ENCODE results near the gene LRP10. TPM values are rescaled to one million over a fixed set of nuclear protein-coding genes. Genes with fewer than 3 reads are reported as not detected.

LRP10 gene
- total and polyA plus RNA-seq, 4 donors: 25.7 to 148 (median 94.0) TPM

DNA sequence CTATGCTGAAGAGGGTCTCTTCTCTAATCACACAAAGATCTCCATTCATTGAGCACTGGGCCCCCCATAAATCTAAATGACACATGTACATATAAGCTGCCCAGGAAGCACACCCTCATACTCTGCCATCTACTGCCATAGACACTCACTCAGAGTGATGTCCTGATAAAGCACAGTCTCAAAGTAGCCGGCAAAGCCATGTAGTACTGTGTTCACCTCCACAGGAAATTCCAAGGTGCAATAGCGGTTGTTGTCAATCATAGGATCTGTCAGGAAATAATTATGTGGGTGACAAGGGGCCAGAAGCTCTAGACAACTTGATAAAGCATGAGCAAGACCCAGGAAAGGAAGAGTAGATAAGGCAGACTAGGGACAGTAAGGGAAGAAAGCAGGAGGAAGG, 50.8 kb downstream of the LRP10 start:
- Histone ChIP-seq H3K27me3 (ENCODE audit: control insufficient read depth in 3 of 3, insufficient read depth in 3 of 3, low read length in 2 of 3) (no peaks in the 10 kb centered on the region), H3K9me3 (ENCODE audit: control insufficient read depth in 4 of 4, insufficient read depth in 3 of 4, low read length in 3 of 4) (no peaks in the 10 kb centered on the region), H3K27ac (ENCODE audit: low read depth in 1 of 2, low read length in 1 of 2) (no peak overlapping the region), H3K4me3 (no peak overlapping the region), H3K4me1 (ENCODE audit: control insufficient read depth in 5 of 5, insufficient read depth in 5 of 5, low read length in 5 of 5) (peaks cover 0 to 10% (median 6%) of the 10 kb centered on the region in 5 donors), H3K9ac (ENCODE audit: insufficient read depth in 1 of 2, low read length in 2 of 2) (no peak overlapping the region), H3K36me3 (ENCODE audit: control insufficient read depth in 4 of 4, insufficient read depth in 4 of 4, low read length in 4 of 4) (peaks cover 32 to 52% (median 40%) of the 10 kb centered on the region in 4 donors)
- DNase-seq (no peak), ATAC-seq (ENCODE audit: insufficient read depth, low FRiP score) (no peak)
- WGBS, 2 donors: 80 to 87% methylated on average over 2 of the region's 2 CpGs
- TF ChIP-seq, protein P1, sequence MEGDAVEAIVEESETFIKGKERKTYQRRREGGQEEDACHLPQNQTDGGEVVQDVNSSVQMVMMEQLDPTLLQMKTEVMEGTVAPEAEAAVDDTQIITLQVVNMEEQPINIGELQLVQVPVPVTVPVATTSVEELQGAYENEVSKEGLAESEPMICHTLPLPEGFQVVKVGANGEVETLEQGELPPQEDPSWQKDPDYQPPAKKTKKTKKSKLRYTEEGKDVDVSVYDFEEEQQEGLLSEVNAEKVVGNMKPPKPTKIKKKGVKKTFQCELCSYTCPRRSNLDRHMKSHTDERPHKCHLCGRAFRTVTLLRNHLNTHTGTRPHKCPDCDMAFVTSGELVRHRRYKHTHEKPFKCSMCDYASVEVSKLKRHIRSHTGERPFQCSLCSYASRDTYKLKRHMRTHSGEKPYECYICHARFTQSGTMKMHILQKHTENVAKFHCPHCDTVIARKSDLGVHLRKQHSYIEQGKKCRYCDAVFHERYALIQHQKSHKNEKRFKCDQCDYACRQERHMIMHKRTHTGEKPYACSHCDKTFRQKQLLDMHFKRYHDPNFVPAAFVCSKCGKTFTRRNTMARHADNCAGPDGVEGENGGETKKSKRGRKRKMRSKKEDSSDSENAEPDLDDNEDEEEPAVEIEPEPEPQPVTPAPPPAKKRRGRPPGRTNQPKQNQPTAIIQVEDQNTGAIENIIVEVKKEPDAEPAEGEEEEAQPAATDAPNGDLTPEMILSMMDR (IDR thresholded peaks at IDR 0.05; ENCODE audit: control extremely low read depth, extremely low read depth): no peak

DNA sequence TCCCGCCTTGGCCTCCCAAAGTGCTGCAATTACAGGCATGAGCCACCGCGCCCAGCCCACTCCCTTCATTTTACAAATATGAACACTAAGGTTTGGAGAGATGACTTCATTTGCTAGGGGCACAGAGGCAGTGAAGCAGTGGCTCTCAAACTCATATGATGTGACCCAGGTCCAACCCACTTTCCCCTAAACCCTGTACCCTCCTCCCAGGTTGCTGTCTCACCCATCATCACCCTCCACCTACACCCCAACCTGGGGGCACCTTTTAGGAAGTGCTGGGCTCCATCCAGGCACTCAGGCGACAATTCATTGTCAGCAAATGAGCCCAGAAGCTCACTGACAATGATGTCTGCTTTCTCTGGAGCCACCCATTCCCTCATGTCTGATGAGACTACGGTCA, 52.2 kb downstream of the LRP10 start:
- no peak overlapping the region for H3K27ac ChIP-seq (ENCODE audit: low read depth in 1 of 2, low read length in 1 of 2)
- H3K9ac ChIP-seq (ENCODE audit: insufficient read depth in 1 of 2, low read length in 2 of 2): no peak overlapping the region
- ATAC-seq (ENCODE audit: insufficient read depth, low FRiP score) (no peak), DNase-seq (no peak)
- 95 to 96% methylated on average over 5 of the region's 5 CpGs for WGBS, 2 donors
- peaks cover 32 to 49% (median 40%) of the 10 kb centered on the region in 4 donors for H3K36me3 ChIP-seq (ENCODE audit: control insufficient read depth in 4 of 4, insufficient read depth in 4 of 4, low read length in 4 of 4)
- TF ChIP-seq, protein P1 (IDR thresholded peaks at IDR 0.05; ENCODE audit: control extremely low read depth, extremely low read depth): no peak
- peaks cover 0 to 15% (median 6%) of the 10 kb centered on the region in 5 donors for H3K4me1 ChIP-seq (ENCODE audit: control insufficient read depth in 5 of 5, insufficient read depth in 5 of 5, low read length in 5 of 5)
- H3K27me3 ChIP-seq (ENCODE audit: control insufficient read depth in 3 of 3, insufficient read depth in 3 of 3, low read length in 2 of 3): no peaks in the 10 kb centered on the region
- no peak overlapping the region for H3K4me3 ChIP-seq
- no peaks in the 10 kb centered on the region for H3K9me3 ChIP-seq (ENCODE audit: control insufficient read depth in 4 of 4, insufficient read depth in 3 of 4, low read length in 3 of 4)

DNA sequence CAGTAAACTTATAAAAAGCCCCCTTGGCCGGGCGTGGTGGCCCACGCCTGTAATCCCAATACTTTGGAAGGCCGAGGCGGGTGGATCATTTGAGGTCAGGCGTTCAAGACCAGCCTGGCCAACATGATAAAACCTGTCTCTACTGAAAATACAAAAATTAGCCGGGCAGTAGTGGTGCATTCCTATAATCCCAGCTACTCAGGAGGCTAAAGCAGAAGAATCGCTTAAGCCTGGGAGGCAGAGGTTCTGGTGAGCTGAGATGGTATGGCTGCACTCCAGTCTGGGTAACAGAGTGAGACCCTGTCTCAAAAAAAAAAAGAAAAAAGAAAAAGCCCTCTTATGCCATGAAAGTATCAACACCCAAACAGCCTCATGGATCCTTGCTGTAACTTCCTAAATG, 54.0 kb downstream of the LRP10 start:
- TF ChIP-seq, protein P1 (IDR thresholded peaks at IDR 0.05; ENCODE audit: control extremely low read depth, extremely low read depth): no peak
- H3K27ac ChIP-seq (ENCODE audit: low read depth in 1 of 2, low read length in 1 of 2): no peak overlapping the region
- DNase-seq (no peak), ATAC-seq (ENCODE audit: insufficient read depth, low FRiP score) (no peak)
- no peaks in the 10 kb centered on the region for H3K27me3 ChIP-seq (ENCODE audit: control insufficient read depth in 3 of 3, insufficient read depth in 3 of 3, low read length in 2 of 3)
- no peak overlapping the region for H3K9ac ChIP-seq (ENCODE audit: insufficient read depth in 1 of 2, low read length in 2 of 2)
- 96 to 97% methylated on average over 8 of the region's 8 CpGs for WGBS, 2 donors
- peaks cover 3 to 12% (median 5%) of the 10 kb centered on the region in 5 donors for H3K4me1 ChIP-seq (ENCODE audit: control insufficient read depth in 5 of 5, insufficient read depth in 5 of 5, low read length in 5 of 5)
- H3K36me3 ChIP-seq (ENCODE audit: control insufficient read depth in 4 of 4, insufficient read depth in 4 of 4, low read length in 4 of 4): peaks cover 32 to 42% (median 37%) of the 10 kb centered on the region in 4 donors
- no peaks in the 10 kb centered on the region for H3K9me3 ChIP-seq (ENCODE audit: control insufficient read depth in 4 of 4, insufficient read depth in 3 of 4, low read length in 3 of 4)
- H3K4me3 ChIP-seq: no peak overlapping the region

DNA sequence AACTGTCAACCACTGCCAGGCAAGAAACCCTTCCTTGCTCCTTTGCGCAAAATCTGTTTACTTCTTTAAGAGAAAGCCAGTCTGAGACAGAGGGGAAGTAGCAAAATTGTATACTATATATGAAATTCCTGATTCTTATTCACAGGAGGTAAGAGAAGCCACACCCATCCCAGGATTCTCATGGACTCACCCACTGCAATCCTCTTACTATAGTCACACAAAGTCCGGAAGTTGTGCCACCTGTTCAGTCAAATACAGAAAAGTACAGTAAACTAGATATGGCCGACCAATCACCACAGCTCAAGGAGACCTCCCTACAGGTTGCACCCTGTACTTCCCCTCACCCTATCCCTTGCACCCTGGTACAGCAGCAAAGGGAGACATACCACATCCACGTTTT, 54.8 kb downstream of the LRP10 start:
- ATAC-seq (ENCODE audit: insufficient read depth, low FRiP score) (no peak), DNase-seq (no peak)
- Histone ChIP-seq H3K4me1 (ENCODE audit: control insufficient read depth in 5 of 5, insufficient read depth in 5 of 5, low read length in 5 of 5) (peaks cover 3 to 12% (median 5%) of the 10 kb centered on the region in 5 donors), H3K27me3 (ENCODE audit: control insufficient read depth in 3 of 3, insufficient read depth in 3 of 3, low read length in 2 of 3) (no peaks in the 10 kb centered on the region), H3K27ac (ENCODE audit: low read depth in 1 of 2, low read length in 1 of 2) (no peak overlapping the region), H3K9me3 (ENCODE audit: control insufficient read depth in 4 of 4, insufficient read depth in 3 of 4, low read length in 3 of 4) (no peaks in the 10 kb centered on the region), H3K9ac (ENCODE audit: insufficient read depth in 1 of 2, low read length in 2 of 2) (no peak overlapping the region), H3K4me3 (no peak overlapping the region), H3K36me3 (ENCODE audit: control insufficient read depth in 4 of 4, insufficient read depth in 4 of 4, low read length in 4 of 4) (peaks cover 30 to 35% (median 32%) of the 10 kb centered on the region in 4 donors)
- WGBS, 2 donors: 78 to 89% methylated on average over 4 of the region's 4 CpGs
- TF ChIP-seq, protein P1 (IDR thresholded peaks at IDR 0.05; ENCODE audit: control extremely low read depth, extremely low read depth): no peak
